Naive thymus-derived CD4-positive, alpha-beta T cell (primary cell): ENCODE data around the gene SLC4A3. TPM values are rescaled to one million over a fixed set of nuclear protein-coding genes. Genes with fewer than 3 reads are reported as not detected.
"Not testable (repeated sequence)": the region's sequence is repeated elsewhere in the genome, so short reads cannot be mapped to it uniquely, and the experiment has no call there.

Experiments
- ATAC-seq: fragments of 150-1000 bp; cut with Tn5 transposase; 2 replicates; pipeline ENCODE4 v1.10.0; 2021; ENCODE audit warnings: mild to moderate bottlenecking, moderate library complexity
- CTCF ChIA-PET: fragments of 350-600 bp; sonication (Branson Sonifier 250); formaldehyde crosslinking; loops from one replicate; lab custom pipeline; 2021; ENCODE audit warnings: antibody characterized with exemption; lab: Charles Lee
- POLR2A ChIA-PET: fragments of 350-600 bp; sonication (Branson Sonifier 250); formaldehyde crosslinking; loops from one replicate; lab custom pipeline; 2021; ENCODE audit warnings: antibody characterized with exemption, inconsistent platforms; lab: Charles Lee
- DNase-seq, 9 donors: peaks; one replicate each; pipeline versions ENCODE4 v3.0.0 to v3.0.0-alpha.2; 2020 to 2022; ENCODE audit warnings: mixed read lengths in 1 of 9
- H3K27ac ChIP-seq: one replicate; pipeline ENCODE4 v1.7.0; 2013; ENCODE audit warnings: mild to moderate bottlenecking, low read depth, low read length, moderate library complexity
- H3K27me3 ChIP-seq, 2 donors: one replicate each; pipeline ENCODE4 v1.7.0; 2013; ENCODE audit warnings: low read length in 2 of 2, mild to moderate bottlenecking in 2 of 2, moderate library complexity in 2 of 2; ENCODE audit not compliant: control insufficient read depth in 2 of 2, insufficient read depth in 2 of 2
- H3K36me3 ChIP-seq, 3 experiments: 1 replicate in 2 of 3; 2 replicates in 1 of 3; pipeline ENCODE4 v1.7.0; 2013; ENCODE audit warnings: low read length in 3 of 3, mild to moderate bottlenecking in 3 of 3, moderate library complexity in 1 of 3; ENCODE audit not compliant: insufficient read depth in 3 of 3, control insufficient read depth in 2 of 3
- H3K4me1 ChIP-seq, 2 donors: one replicate each; pipeline ENCODE4 v1.7.0; 2013; ENCODE audit warnings: low read length in 2 of 2, mild to moderate bottlenecking in 2 of 2, moderate library complexity in 1 of 2; ENCODE audit not compliant: control insufficient read depth in 2 of 2, insufficient read depth in 2 of 2
- H3K4me3 ChIP-seq: 2 replicates; pipeline ENCODE4 v1.7.0; 2013; ENCODE audit warnings: mild to moderate bottlenecking, low read length
- H3K9me3 ChIP-seq, 3 experiments: 1 replicate in 2 of 3; 2 replicates in 1 of 3; pipeline ENCODE4 v1.7.0; 2013; ENCODE audit warnings: low read length in 3 of 3; ENCODE audit not compliant: control insufficient read depth in 2 of 3
- H3K27ac Mint-ChIP-seq, 9 donors: one replicate each; pipeline ENCODE4 v1.8.0; 2020 to 2022; ENCODE audit warnings: mixed read lengths in 9 of 9, mild to moderate bottlenecking in 8 of 9, moderate library complexity in 5 of 9, inconsistent platforms in 2 of 9
- H3K27me3 Mint-ChIP-seq, 5 donors: one replicate each; pipeline ENCODE4 v1.8.0; 2021 to 2022; ENCODE audit warnings: mixed read lengths in 5 of 5, mild to moderate bottlenecking in 1 of 5
- H3K36me3 Mint-ChIP-seq, 5 donors: one replicate each; pipeline ENCODE4 v1.8.0; 2020 to 2022; ENCODE audit warnings: mixed read lengths in 5 of 5, mild to moderate bottlenecking in 3 of 5, inconsistent platforms in 1 of 5
- H3K4me1 Mint-ChIP-seq, 7 donors: one replicate each; pipeline ENCODE4 v1.8.0; 2020 to 2022; ENCODE audit warnings: mixed read lengths in 7 of 7, mild to moderate bottlenecking in 3 of 7, inconsistent platforms in 1 of 7
- H3K4me3 Mint-ChIP-seq, 10 donors: one replicate each; pipeline ENCODE4 v1.8.0; 2020 to 2022; ENCODE audit warnings: mild to moderate bottlenecking in 10 of 10, mixed read lengths in 10 of 10, moderate library complexity in 6 of 10, inconsistent platforms in 2 of 10
- H3K9me3 Mint-ChIP-seq, 11 donors: one replicate each; pipeline ENCODE4 v1.8.0; 2020 to 2022; ENCODE audit warnings: mixed read lengths in 11 of 11, mild to moderate bottlenecking in 4 of 11, inconsistent platforms in 1 of 11, moderate library complexity in 1 of 11
- intact Hi-C, 2 donors: fragments of 100-400 bp; cut with micrococcal nuclease; formaldehyde crosslinking; loops; one replicate each; pipeline ENCODE4 v1.15.1; 2023
- polyA plus RNA-seq, 2 donors: library from polyadenylated mRNA; unstranded; fragments of 300-500 nt; fragmentation: Illumina TruSeq; gene quantifications; one replicate each; pipeline ENCODE4 v1.2.3, GENCODE V29; 2021
- total RNA-seq, 6 experiments: library from RNA in 5 of 6; stranded (reverse) in 5 of 6; gene quantifications; 1 replicate in 5 of 6; 2 replicates in 1 of 6; pipeline ENCODE4 v1.2.3 and lab custom pipeline; 2021 to 2026

SLC4A3 gene
- total and polyA plus RNA-seq, 7 experiments from 2014 or later = 0.19 to 3.4 (median 0.34) TPM; not detected in 4

GRCh38 chr2:219681694-219682300 lies 54.4 kb downstream of the SLC4A3 start:
- no peaks in the 10 kb centered on the region for H3K4me1 ChIP-seq
- no peak for ATAC-seq
- intact Hi-C loops = no loop called here
- H3K4me3 Mint-ChIP-seq = no peak overlapping the region
- CTCF ChIA-PET = no interaction called here
- no peaks in the 10 kb centered on the region for H3K9me3 ChIP-seq
- H3K4me1 Mint-ChIP-seq = peaks cover 9 to 24% (median 15%) of the 10 kb centered on the region in 7 donors
- H3K36me3 ChIP-seq = no peaks in the 10 kb centered on the region
- no peak overlapping the region for H3K27ac Mint-ChIP-seq
- H3K9me3 Mint-ChIP-seq = peaks cover 0 to 14% (median 5%) of the 10 kb centered on the region in 11 donors
- H3K4me3 ChIP-seq = no peak overlapping the region
- DNase-seq = no peak
- peaks cover 5 to 20% (median 16%) of the 10 kb centered on the region in 5 donors for H3K27me3 Mint-ChIP-seq
- H3K27ac ChIP-seq = no peak overlapping the region
- POLR2A ChIA-PET = no interaction called here
- no peaks in the 10 kb centered on the region for H3K27me3 ChIP-seq
- H3K36me3 Mint-ChIP-seq = peaks cover 0 to 9% (median 0%) of the 10 kb centered on the region in 5 donors

GRCh38 chr2:219683474-219683873 lies 56.0 kb downstream of the SLC4A3 start:
- Mint-ChIP-seq H3K9me3 (peaks cover 0 to 14% (median 5%) of the 10 kb centered on the region in 11 donors), H3K27me3 (peaks cover 5 to 29% (median 11%) of the 10 kb centered on the region in 5 donors), H3K4me1 (peaks cover 9 to 24% (median 15%) of the 10 kb centered on the region in 7 donors)
- DNase-seq, H3K36me3 Mint-ChIP-seq, POLR2A ChIA-PET, H3K4me3 ChIP-seq, CTCF ChIA-PET, H3K27ac ChIP-seq, H3K36me3 ChIP-seq, H3K9me3 ChIP-seq, ATAC-seq, H3K27ac Mint-ChIP-seq, H3K27me3 ChIP-seq, intact Hi-C loops, H3K4me3 Mint-ChIP-seq, H3K4me1 ChIP-seq: not testable (repeated sequence)

GRCh38 chr2:219684721-219685689 lies 57.6 kb downstream of the SLC4A3 start:
- H3K27me3 Mint-ChIP-seq = peaks cover 5 to 38% (median 11%) of the 10 kb centered on the region in 5 donors
- H3K4me3 ChIP-seq = peak overlapping the region; percentile 53
- POLR2A ChIA-PET = no interaction called here

GRCh38 chr2:219687272-219687671 lies 59.8 kb downstream of the SLC4A3 start:
- no peaks in the 10 kb centered on the region for H3K9me3 ChIP-seq

More at GRCh38 chr2:219684721-219685689, 57.6 kb downstream of the SLC4A3 start:
- Histone ChIP-seq H3K4me1 (no peaks in the 10 kb centered on the region), H3K36me3 (no peaks in the 10 kb centered on the region), H3K27ac (peak overlapping the region; percentile 64), H3K27me3 (no peaks in the 10 kb centered on the region), H3K9me3 (no peaks in the 10 kb centered on the region)
- peaks cover 0 to 9% (median 0%) of the 10 kb centered on the region in 5 donors for H3K36me3 Mint-ChIP-seq
- intact Hi-C loops = loop anchor here in 1 of 2 donors (2.0 kb wide), 1 partner anchor 88 kb away; the partner anchor contains the start of gene STK11IP
- peaks cover 0 to 14% (median 5%) of the 10 kb centered on the region in 11 donors for H3K9me3 Mint-ChIP-seq
- DNase-seq = peak in 8 of 9 donors; percentile 25 to 49 (median 42)
- peaks cover 9 to 24% (median 15%) of the 10 kb centered on the region in 7 donors for H3K4me1 Mint-ChIP-seq
- peak; percentile 84 for ATAC-seq
- CTCF ChIA-PET = no interaction called here
- H3K4me3 Mint-ChIP-seq = peak overlapping the region; percentile 62 to 87 (median 78)
- H3K27ac Mint-ChIP-seq = peak overlapping the region in 7 of 9 donors; percentile 31 to 74 (median 62)

GRCh38 chr2:219687882-219688559 lies 60.6 kb downstream of the SLC4A3 start:
- Histone ChIP-seq H3K4me1 (no peaks in the 10 kb centered on the region), H3K36me3 (no peaks in the 10 kb centered on the region), H3K4me3 (no peak overlapping the region), H3K27me3 (no peaks in the 10 kb centered on the region), H3K9me3 (no peaks in the 10 kb centered on the region), H3K27ac (no peak overlapping the region)
- intact Hi-C loops = no loop called here
- peaks cover 6 to 40% (median 18%) of the 10 kb centered on the region in 5 donors for H3K27me3 Mint-ChIP-seq
- H3K27ac Mint-ChIP-seq = no peak overlapping the region
- peaks cover 0 to 5% (median 0%) of the 10 kb centered on the region in 5 donors for H3K36me3 Mint-ChIP-seq
- peaks cover 9 to 24% (median 15%) of the 10 kb centered on the region in 7 donors for H3K4me1 Mint-ChIP-seq
- peaks cover 0 to 9% (median 2%) of the 10 kb centered on the region in 11 donors for H3K9me3 Mint-ChIP-seq
- no peak overlapping the region for H3K4me3 Mint-ChIP-seq
- POLR2A ChIA-PET = no interaction called here
- no peak for ATAC-seq
- CTCF ChIA-PET = interaction anchor here (0.7 kb wide), 1 partner anchor 48 kb away, joined by 3 read pairs; no protein-coding TSS in a partner anchor
- DNase-seq = no peak

More at GRCh38 chr2:219687272-219687671, 59.8 kb downstream of the SLC4A3 start:
- peaks cover 0 to 8% (median 0%) of the 10 kb centered on the region in 5 donors for H3K36me3 Mint-ChIP-seq
- intact Hi-C loops = no loop called here
- Histone ChIP-seq H3K27me3 (no peaks in the 10 kb centered on the region), H3K27ac (no peak overlapping the region), H3K4me3 (no peak overlapping the region), H3K36me3 (no peaks in the 10 kb centered on the region), H3K4me1 (no peaks in the 10 kb centered on the region)
- no peak for ATAC-seq
- peaks cover 11 to 38% (median 16%) of the 10 kb centered on the region in 5 donors for H3K27me3 Mint-ChIP-seq
- ChIA-PET POLR2A (no interaction called here), CTCF (no interaction called here)
- peaks cover 0 to 13% (median 5%) of the 10 kb centered on the region in 11 donors for H3K9me3 Mint-ChIP-seq
- DNase-seq = no peak
- H3K4me1 Mint-ChIP-seq = peaks cover 9 to 24% (median 15%) of the 10 kb centered on the region in 7 donors
- H3K27ac Mint-ChIP-seq = no peak overlapping the region
- H3K4me3 Mint-ChIP-seq = no peak overlapping the region
